SK-N-MC (cell line): ENCODE results near the gene SDF4.
"Not testable (repeated sequence)": the region's sequence is repeated elsewhere in the genome, so short reads cannot be mapped to it uniquely, and the experiment has no call there.

ENCODE experiments used
- DNase-seq: peaks from one replicate; pipeline ENCODE4 v3.0.0-alpha.2; 2011; ENCODE audit warnings: low read depth, low spot score
- H3K27ac ChIP-seq: fragments of 200-600 bp; sonication (generic); 2 replicates; pipeline ENCODE4 v1.5.1; 2016; ENCODE audit warnings: mixed run types
- H3K36me3 ChIP-seq: fragments of 200-600 bp; sonication (generic); 2 replicates; pipeline ENCODE4 v1.6.1; 2017; ENCODE audit warnings: antibody characterized with exemption, low read length, mixed read lengths; ENCODE audit not compliant: insufficient read depth
- H3K4me3 ChIP-seq: fragments of 200-600 bp; sonication (generic); 2 replicates; pipeline ENCODE4 v1.5.1; 2016
- H3K9ac ChIP-seq: fragments of 200-600 bp; sonication (generic); 2 replicates; pipeline ENCODE4 v1.8.0; 2017; ENCODE audit warnings: mixed run types, mixed read lengths; ENCODE audit not compliant: insufficient read length
- H3K9me3 ChIP-seq: fragments of 200-600 bp; sonication (generic); 2 replicates; pipeline ENCODE4 v1.6.1; 2017; ENCODE audit warnings: low read depth, mild to moderate bottlenecking, antibody characterized with exemption, low read length, moderate library complexity, mixed read lengths
- EZH2 ChIP-seq: fragments of 200-600 bp; sonication (generic); IDR thresholded peaks from one replicate; pipeline ENCODE4 v1.6.1; 2017; ENCODE audit warnings: antibody characterized with exemption
- FOXP2 ChIP-seq: optimal IDR thresholded peaks from 2 replicates; pipeline ENCODE3; 2011; ENCODE audit warnings: mild to moderate bottlenecking, moderate library complexity; ENCODE audit not compliant: insufficient read depth; ENCODE audit errors: extremely low read length, control extremely low read depth
- POLR2AphosphoS5 ChIP-seq: IDR thresholded peaks from 2 replicates; pipeline ENCODE4 v1.6.1; 2012; ENCODE audit warnings: mild to moderate bottlenecking, low read depth, low read length, borderline replicate concordance

Gene SDF4

GRCh38 chr1:1197551-1198422 is 34.0 kb downstream of the SDF4 start:
- Histone ChIP-seq H3K9ac (no peak overlapping the region), H3K27ac (no peak overlapping the region), H3K36me3 (no peaks in the 10 kb centered on the region), H3K4me3 (no peak overlapping the region), H3K9me3 (no peaks in the 10 kb centered on the region)
- no peak for DNase-seq
- TF ChIP-seq EZH2 = no peak
- no peak for TF ChIP-seq FOXP2
- no peak for TF ChIP-seq POLR2AphosphoS5

- Histone ChIP-seq H3K9me3 (no peaks in the 10 kb centered on the region), H3K36me3 (no peaks in the 10 kb centered on the region), H3K27ac (no peak overlapping the region), H3K4me3 (no peak overlapping the region), H3K9ac (no peak overlapping the region)
- DNase-seq = no peak
- TF ChIP-seq POLR2AphosphoS5 (no peak), FOXP2 (no peak), EZH2 (no peak)
These were observed 34.7 kb downstream of the SDF4 start for GRCh38 chr1:1197188-1197500.

- TF ChIP-seq FOXP2 = no peak
- no peak for TF ChIP-seq EZH2
- TF ChIP-seq POLR2AphosphoS5 = no peak
- Histone ChIP-seq H3K4me3 (no peak overlapping the region), H3K36me3 (no peaks in the 10 kb centered on the region), H3K9me3 (no peaks in the 10 kb centered on the region), H3K9ac (no peak overlapping the region), H3K27ac (no peak overlapping the region)
- DNase-seq = no peak
These were observed 35.2 kb downstream of the SDF4 start for GRCh38 chr1:1196431-1197187.

GRCh38 chr1:1195726-1196125 is 36.1 kb downstream of the SDF4 start:
- H3K9me3 ChIP-seq, H3K36me3 ChIP-seq, DNase-seq, H3K4me3 ChIP-seq, H3K27ac ChIP-seq, H3K9ac ChIP-seq: not testable (repeated sequence)

- Histone ChIP-seq H3K27ac (no peak overlapping the region), H3K9me3 (no peaks in the 10 kb centered on the region), H3K4me3 (no peak overlapping the region), H3K9ac (no peak overlapping the region), H3K36me3 (no peaks in the 10 kb centered on the region)
- DNase-seq = no peak
- TF ChIP-seq POLR2AphosphoS5 = no peak
- no peak for TF ChIP-seq EZH2
- TF ChIP-seq FOXP2 = no peak
These were observed 37.1 kb downstream of the SDF4 start for GRCh38 chr1:1194723-1195122.

GRCh38 chr1:1191734-1192133 is 40.1 kb downstream of the SDF4 start:
- H3K9ac ChIP-seq = no peak overlapping the region
- no peak overlapping the region for H3K27ac ChIP-seq
- H3K9me3 ChIP-seq = no peaks in the 10 kb centered on the region
- no peak overlapping the region for H3K4me3 ChIP-seq
- no peak for DNase-seq
- TF ChIP-seq EZH2 (no peak), FOXP2 (no peak), POLR2AphosphoS5 (no peak)
- H3K36me3 ChIP-seq = no peaks in the 10 kb centered on the region

- Histone ChIP-seq H3K4me3 (no peak overlapping the region), H3K9ac (no peak overlapping the region), H3K9me3 (no peaks in the 10 kb centered on the region), H3K36me3 (no peaks in the 10 kb centered on the region), H3K27ac (no peak overlapping the region)
- TF ChIP-seq POLR2AphosphoS5 = no peak
- TF ChIP-seq EZH2 = no peak
- no peak for TF ChIP-seq FOXP2
- no peak for DNase-seq
These were observed 42.7 kb downstream of the SDF4 start for GRCh38 chr1:1189111-1189510.

- no peak overlapping the region for H3K4me3 ChIP-seq
- H3K36me3 ChIP-seq = no peaks in the 10 kb centered on the region
- H3K9ac ChIP-seq = no peak overlapping the region
- H3K27ac ChIP-seq = no peak overlapping the region
- TF ChIP-seq EZH2 (no peak), POLR2AphosphoS5 (no peak), FOXP2 (no peak)
- no peaks in the 10 kb centered on the region for H3K9me3 ChIP-seq
- no peak for DNase-seq
These were observed 43.9 kb downstream of the SDF4 start for GRCh38 chr1:1187938-1188337.
